MCF 10A (cell line): ENCODE measurements around the gene IFNA5. TPM values are rescaled to one million over a fixed set of nuclear protein-coding genes. Genes with fewer than 3 reads are reported as not detected.

ENCODE experiments used
- BruUV-seq: library from RNA; stranded (reverse); fragments of 400-500 nt; replicated peaks from 2 replicates; lab custom pipeline; 2021; lab: Mats Ljungman, UMichigan
- CTCF ChIA-PET: fragments of 300-600 bp; sonication (Branson Sonifier 250); formaldehyde crosslinking; extraction: SDS; loops from one replicate; lab custom pipeline; 2021; ENCODE audit warnings: antibody characterized with exemption, inconsistent platforms; lab: Yijun Ruan, JAX
- POLR2A ChIA-PET: fragments of 300-600, 350-650 bp; sonication (Branson Sonifier 250); formaldehyde crosslinking; extraction: SDS; loops from one replicate; lab custom pipeline; 2020; ENCODE audit warnings: antibody characterized with exemption, inconsistent platforms; lab: Yijun Ruan, JAX
- DNase-seq: peaks from one replicate; pipeline ENCODE4 v3.0.0-alpha.2; 2018; ENCODE audit not compliant: unreplicated experiment
- H3K27ac Mint-ChIP-seq: one replicate; pipeline ENCODE4 v1.8.0; 2022; ENCODE audit warnings: mild to moderate bottlenecking, low read depth, mixed read lengths; ENCODE audit not compliant: unreplicated experiment
- H3K27me3 Mint-ChIP-seq: one replicate; pipeline ENCODE4 v1.8.0; 2022; ENCODE audit warnings: mixed read lengths; ENCODE audit not compliant: insufficient read depth, unreplicated experiment
- H3K36me3 Mint-ChIP-seq: one replicate; pipeline ENCODE4 v1.8.0; 2022; ENCODE audit warnings: mild to moderate bottlenecking, moderate library complexity, mixed read lengths; ENCODE audit not compliant: insufficient read depth, unreplicated experiment
- H3K4me1 Mint-ChIP-seq: one replicate; pipeline ENCODE4 v1.8.0; 2022; ENCODE audit warnings: mixed read lengths; ENCODE audit not compliant: insufficient read depth, unreplicated experiment
- H3K4me3 Mint-ChIP-seq: one replicate; pipeline ENCODE4 v1.8.0; 2022; ENCODE audit warnings: mild to moderate bottlenecking, moderate library complexity, mixed read lengths; ENCODE audit not compliant: unreplicated experiment
- H3K9me3 Mint-ChIP-seq: one replicate; pipeline ENCODE4 v1.8.0; 2022; ENCODE audit warnings: mixed read lengths; ENCODE audit not compliant: unreplicated experiment
- CTCF ChIP-seq: fragments of 200-600 bp; IDR thresholded peaks from one replicate; pipeline ENCODE4 v1.8.0; 2022; ENCODE audit warnings: antibody characterized with exemption, mild to moderate bottlenecking; ENCODE audit not compliant: unreplicated experiment
- intact Hi-C: fragments of 100-400 bp; cut with micrococcal nuclease; formaldehyde crosslinking; loops from 2 replicates; pipeline ENCODE4 v1.14.1; 2022
- total RNA-seq: library from RNA; stranded (reverse); gene quantifications from 2 replicates; pipeline ENCODE4 v1.2.3, GENCODE V29; 2022

Gene IFNA5
- total RNA-seq, 1 experiment from 2014 or later = not detected

- no TSS peak for BruUV-seq
- DNase-seq = peak; percentile 30
- POLR2A ChIA-PET = interaction anchor here (1.1 to 1.6 kb wide), 2 partner anchors 8 to 917 kb away, joined by 4 to 6 read pairs; partner anchors contain the start of gene KLHL9
- H3K4me3 Mint-ChIP-seq = no peak overlapping the region
- peaks cover 6% of the 10 kb centered on the region for H3K4me1 Mint-ChIP-seq
- intact Hi-C loops = loop anchor here (5.0 to 10.0 kb wide), 4 partner anchors 66 to 1128 kb away; no protein-coding TSS in a partner anchor
- peaks cover 17% of the 10 kb centered on the region for H3K36me3 Mint-ChIP-seq
- H3K27me3 Mint-ChIP-seq = no peaks in the 10 kb centered on the region
- TF ChIP-seq CTCF = peak; percentile 32
- H3K9me3 Mint-ChIP-seq = no peaks in the 10 kb centered on the region
- no peak overlapping the region for H3K27ac Mint-ChIP-seq
- CTCF ChIA-PET = interaction anchor here (0.5 to 1.4 kb wide), 13 partner anchors 8 to 918 kb away, joined by 3 to 9 read pairs (median 4); partner anchors contain the start of gene KLHL9
These were observed 21.5 kb upstream of the IFNA5 start for GRCh38 chr9:21326526-21327139.

- CTCF ChIA-PET = interaction anchor here (0.6 to 2.1 kb wide), 3 partner anchors 111 to 920 kb away, joined by 3 to 10 read pairs (median 7); no protein-coding TSS in a partner anchor
- TF ChIP-seq CTCF = no peak
- no peaks in the 10 kb centered on the region for H3K4me1 Mint-ChIP-seq
- POLR2A ChIA-PET = interaction anchor here (0.7 to 1.4 kb wide), 2 partner anchors 11 to 1144 kb away, joined by 3 read pairs; partner anchors contain the start of gene KLHL9
- no peaks in the 10 kb centered on the region for H3K27me3 Mint-ChIP-seq
- H3K4me3 Mint-ChIP-seq = no peak overlapping the region
- DNase-seq = no peak
- intact Hi-C loops = loop anchor here (10.0 kb wide), 2 partner anchors 131 to 1131 kb away; no protein-coding TSS in a partner anchor
- no peaks in the 10 kb centered on the region for H3K9me3 Mint-ChIP-seq
- peaks cover 9% of the 10 kb centered on the region for H3K36me3 Mint-ChIP-seq
- no TSS peak for BruUV-seq
- H3K27ac Mint-ChIP-seq = no peak overlapping the region
These were observed 18.9 kb upstream of the IFNA5 start for GRCh38 chr9:21324047-21324446.

GRCh38 chr9:21322911-21323461 lies 17.9 kb upstream of the IFNA5 start:
- DNase-seq = no peak
- H3K27me3 Mint-ChIP-seq = no peaks in the 10 kb centered on the region
- no peaks in the 10 kb centered on the region for H3K9me3 Mint-ChIP-seq
- CTCF ChIA-PET = interaction anchor here (0.8 to 2.1 kb wide), 5 partner anchors 11 to 921 kb away, joined by 3 to 10 read pairs (median 7); no protein-coding TSS in a partner anchor
- intact Hi-C loops = loop anchor here (10.0 kb wide), 2 partner anchors 132 to 1132 kb away; no protein-coding TSS in a partner anchor
- no peak for TF ChIP-seq CTCF
- no peak overlapping the region for H3K4me3 Mint-ChIP-seq
- POLR2A ChIA-PET = interaction anchor here (1.4 kb wide), 1 partner anchor 12 kb away, joined by 3 read pairs; the partner anchor contains the start of gene KLHL9
- BruUV-seq = no TSS peak
- no peak overlapping the region for H3K27ac Mint-ChIP-seq
- no peaks in the 10 kb centered on the region for H3K4me1 Mint-ChIP-seq
- H3K36me3 Mint-ChIP-seq = peaks cover 9% of the 10 kb centered on the region

GRCh38 chr9:21320465-21320864 lies 15.4 kb upstream of the IFNA5 start:
- ChIA-PET POLR2A (no interaction called here), CTCF (interaction anchor here (0.6 to 3.9 kb wide), 3 partner anchors 9 to 144 kb away, joined by 3 to 25 read pairs (median 6); no protein-coding TSS in a partner anchor)
- Mint-ChIP-seq H3K36me3 (peaks cover 9% of the 10 kb centered on the region), H3K4me1 (no peaks in the 10 kb centered on the region), H3K4me3 (no peak overlapping the region), H3K27me3 (peaks cover 17% of the 10 kb centered on the region), H3K9me3 (no peaks in the 10 kb centered on the region), H3K27ac (no peak overlapping the region)
- no peak for DNase-seq
- no peak for TF ChIP-seq CTCF
- intact Hi-C loops = loop anchor here (10.0 kb wide), 2 partner anchors 134 to 1134 kb away; no protein-coding TSS in a partner anchor
- no TSS peak for BruUV-seq
